Sigmoid colon (tissue), 7 donors: ENCODE results near the gene SUV39H2. TPM values are rescaled to one million over a fixed set of nuclear protein-coding genes. Genes with fewer than 3 reads are reported as not detected.
"Not testable (repeated sequence)": the region's sequence is repeated elsewhere in the genome, so short reads cannot be mapped to it uniquely, and the experiment has no call there.

Experiments used
- DNase-seq: peaks from one replicate; pipeline ENCODE4 v3.0.0-alpha.2; 2019
- H3K27ac ChIP-seq, 4 donors: fragments of 200-600 bp; sonication (generic); one replicate each; pipeline ENCODE4 v1.5.1; 2016 to 2019; ENCODE audit warnings: mild to moderate bottlenecking in 1 of 4
- H3K27me3 ChIP-seq, 3 donors: fragments of 200-600 bp; sonication (generic); one replicate each; pipeline ENCODE4 v1.5.1; 2019; ENCODE audit warnings: mild to moderate bottlenecking in 1 of 3
- H3K36me3 ChIP-seq, 4 donors: fragments of 200-600 bp; sonication (generic); one replicate each; pipeline ENCODE4 v1.5.1; 2016 to 2019
- H3K4me1 ChIP-seq, 4 donors: fragments of 200-600 bp; sonication (generic); one replicate each; pipeline ENCODE4 v1.5.1; 2017 to 2019
- H3K4me3 ChIP-seq, 4 donors: fragments of 200-600 bp; sonication (generic); one replicate each; pipeline ENCODE4 v1.5.1; 2017 to 2019; ENCODE audit warnings: mild to moderate bottlenecking in 2 of 4, moderate library complexity in 1 of 4
- H3K9me3 ChIP-seq, 4 donors: fragments of 200-600 bp in 3 of 4; sonication (generic) in 3 of 4; one replicate each; pipeline versions ENCODE4 v1.5.1 to v1.6.1; 2013 to 2019
- EP300 ChIP-seq, 4 donors: sonication (generic); formaldehyde crosslinking; IDR thresholded peaks; one replicate each; pipeline ENCODE4 v1.6.1; 2017; ENCODE audit warnings: antibody characterized with exemption in 4 of 4
- POLR2A ChIP-seq, 2 donors: fragments of 450-650 bp; IDR thresholded peaks; one replicate each; pipeline ENCODE4 v1.6.1; 2016; ENCODE audit warnings: antibody characterized with exemption in 2 of 2, mild to moderate bottlenecking in 2 of 2, moderate library complexity in 2 of 2
- POLR2AphosphoS5 ChIP-seq, 4 donors: sonication (generic); formaldehyde crosslinking; IDR thresholded peaks; one replicate each; pipeline ENCODE4 v1.6.1; 2017; ENCODE audit warnings: antibody characterized with exemption in 4 of 4
- whole genome bisulfite sequencing, 2 donors: extraction: QIAGEN DNeasy Blood & Tissue Kit; methylation state at CpG; one replicate each; pipeline ENCODE4 v1.1.7; 2013; 5-methylcytosine and 5-hydroxymethylcytosine counted together
- intact Hi-C: fragments of 100-400 bp; cut with DNase I; formaldehyde crosslinking; loops from one replicate; pipeline ENCODE4 v1.15.1; 2023
- polyA plus RNA-seq, 3 donors: library from polyadenylated mRNA; stranded (reverse); fragments of 200-250 nt; gene quantifications; one replicate each; pipeline ENCODE4 v1.2.3, GENCODE V29; 2013
- total RNA-seq, 4 donors: library from RNA; depleted of rRNA; stranded (reverse); fragments of >200 nt; gene quantifications; one replicate each; pipeline ENCODE4 v1.1.0, GENCODE V29; 2016
- TF ChIP-seq, protein P1 (sequence below), 4 experiments: fragments of 450-650 bp in 3 of 4; fragments of 200-600 bp in 1 of 4; IDR thresholded peaks; one replicate each; pipeline ENCODE4 v1.5.1; 2016 to 2019; ENCODE audit warnings: antibody characterized with exemption in 4 of 4, mild to moderate bottlenecking in 3 of 4, moderate library complexity in 2 of 4
- donor health status: healthy with polysubstance abuse.
- donor health status: Bipolar disorder and iron deficiency.
- donor health status: healthy.

The SUV39H2 gene
- total and polyA plus RNA-seq, 7 donors = 3.9 to 6.4 (median 4.7) TPM

DNA sequence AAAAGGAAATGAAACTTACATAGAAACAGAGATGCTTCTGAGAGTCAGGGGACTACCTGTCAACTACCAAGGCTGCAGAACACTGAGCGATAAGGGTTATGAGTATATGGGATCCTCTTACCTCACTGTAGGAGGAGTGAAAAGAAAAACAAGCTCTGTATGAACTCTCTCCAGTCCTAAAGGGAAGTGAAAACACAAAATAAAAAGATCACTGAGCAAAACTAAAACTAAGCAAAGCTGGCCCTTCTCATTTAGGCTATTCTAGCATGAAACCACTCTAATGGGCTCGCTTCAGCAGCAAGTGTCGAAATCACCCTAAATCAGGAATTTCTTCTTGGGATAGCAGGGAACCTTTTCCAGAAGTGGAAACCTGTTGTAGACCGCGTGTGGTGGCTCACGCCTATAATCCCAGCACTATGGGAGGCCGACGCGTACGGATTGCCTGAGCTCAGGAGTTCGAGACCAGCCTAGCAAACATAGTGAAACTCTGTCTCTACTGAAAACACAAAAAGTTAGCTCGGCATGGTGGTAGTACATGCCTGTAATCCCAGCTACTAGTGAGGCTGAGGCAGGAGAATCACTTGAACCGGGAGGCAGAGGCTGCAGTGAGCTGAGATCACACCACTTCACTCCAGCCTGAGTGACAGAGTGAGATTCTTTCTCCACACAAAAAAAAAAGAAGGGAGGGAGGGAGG lies 48.2 kb downstream of the SUV39H2 start:
- 85 to 90% methylated on average over 13 of the region's 13 CpGs for WGBS, 2 donors
- Histone ChIP-seq H3K36me3 (peaks cover 0 to 100% (median 43%) of the 10 kb centered on the region in 4 donors), H3K4me1 (no peaks in the 10 kb centered on the region), H3K9me3 (no peaks in the 10 kb centered on the region), H3K27me3 (no peaks in the 10 kb centered on the region), H3K27ac (no peak overlapping the region), H3K4me3 (no peak overlapping the region)
- intact Hi-C loops = no loop called here
- TF ChIP-seq EP300 (IDR thresholded peaks at IDR 0.05) (no peak), POLR2AphosphoS5 (IDR thresholded peaks at IDR 0.05) (no peak), POLR2A (IDR thresholded peaks at IDR 0.05) (no peak)
- TF ChIP-seq, protein P1, sequence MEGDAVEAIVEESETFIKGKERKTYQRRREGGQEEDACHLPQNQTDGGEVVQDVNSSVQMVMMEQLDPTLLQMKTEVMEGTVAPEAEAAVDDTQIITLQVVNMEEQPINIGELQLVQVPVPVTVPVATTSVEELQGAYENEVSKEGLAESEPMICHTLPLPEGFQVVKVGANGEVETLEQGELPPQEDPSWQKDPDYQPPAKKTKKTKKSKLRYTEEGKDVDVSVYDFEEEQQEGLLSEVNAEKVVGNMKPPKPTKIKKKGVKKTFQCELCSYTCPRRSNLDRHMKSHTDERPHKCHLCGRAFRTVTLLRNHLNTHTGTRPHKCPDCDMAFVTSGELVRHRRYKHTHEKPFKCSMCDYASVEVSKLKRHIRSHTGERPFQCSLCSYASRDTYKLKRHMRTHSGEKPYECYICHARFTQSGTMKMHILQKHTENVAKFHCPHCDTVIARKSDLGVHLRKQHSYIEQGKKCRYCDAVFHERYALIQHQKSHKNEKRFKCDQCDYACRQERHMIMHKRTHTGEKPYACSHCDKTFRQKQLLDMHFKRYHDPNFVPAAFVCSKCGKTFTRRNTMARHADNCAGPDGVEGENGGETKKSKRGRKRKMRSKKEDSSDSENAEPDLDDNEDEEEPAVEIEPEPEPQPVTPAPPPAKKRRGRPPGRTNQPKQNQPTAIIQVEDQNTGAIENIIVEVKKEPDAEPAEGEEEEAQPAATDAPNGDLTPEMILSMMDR (IDR thresholded peaks at IDR 0.05) = no peak
- DNase-seq = no peak

DNA sequence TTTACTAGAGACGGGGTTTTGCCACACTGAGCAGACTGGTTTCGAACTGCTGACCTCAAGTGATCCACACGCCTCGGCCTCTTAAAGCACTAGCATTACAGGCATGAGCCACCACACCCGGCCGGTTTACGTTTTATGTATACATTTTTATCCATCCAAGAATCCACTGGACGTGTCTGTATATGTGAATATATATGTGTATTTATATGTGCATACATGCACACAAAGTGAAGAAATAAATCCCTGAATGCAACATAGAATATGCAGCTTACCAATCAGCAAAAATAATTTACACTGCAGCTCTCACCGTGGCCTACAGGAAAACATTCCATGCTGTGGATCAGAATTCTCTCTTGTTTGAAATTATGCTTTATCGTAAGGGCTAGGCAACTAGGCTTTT lies 51.9 kb downstream of the SUV39H2 start:
- Histone ChIP-seq H3K27me3 (no peaks in the 10 kb centered on the region), H3K36me3 (peaks cover 3 to 100% (median 49%) of the 10 kb centered on the region in 4 donors), H3K4me3 (no peak overlapping the region), H3K27ac (no peak overlapping the region), H3K9me3 (no peaks in the 10 kb centered on the region), H3K4me1 (no peaks in the 10 kb centered on the region)
- 95 to 97% methylated on average over 10 of the region's 10 CpGs for WGBS, 2 donors
- DNase-seq = no peak
- intact Hi-C loops = no loop called here
- no peak for TF ChIP-seq EP300 (IDR thresholded peaks at IDR 0.05)
- no peak for TF ChIP-seq POLR2A (IDR thresholded peaks at IDR 0.05)
- TF ChIP-seq, protein P1 (IDR thresholded peaks at IDR 0.05) = no peak
- TF ChIP-seq POLR2AphosphoS5 (IDR thresholded peaks at IDR 0.05) = no peak

DNA sequence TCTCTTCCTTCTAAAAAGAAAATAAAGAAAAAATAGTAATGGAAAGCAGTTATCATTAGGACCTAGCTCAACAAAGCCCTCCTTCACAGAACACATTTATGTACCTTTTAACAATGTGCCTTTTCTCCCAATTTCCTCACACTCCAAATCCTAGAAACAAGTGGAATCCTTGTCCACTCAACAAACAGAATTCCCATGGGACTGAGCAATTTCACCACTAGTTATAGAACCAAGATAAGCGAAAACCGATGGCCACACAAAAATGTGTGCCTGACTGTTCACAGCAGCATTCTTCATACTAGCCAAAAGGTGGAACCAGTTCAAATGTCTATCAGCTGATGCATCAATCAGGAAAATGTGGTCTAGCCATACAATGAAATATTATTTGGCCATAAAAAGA lies 57.9 kb downstream of the SUV39H2 start:
- Histone ChIP-seq H3K36me3 (peaks cover 3 to 56% (median 32%) of the 10 kb centered on the region in 4 donors), H3K27me3 (no peaks in the 10 kb centered on the region)
- WGBS, 2 donors = 95% methylated on average over 2 of the region's 2 CpGs

DNA sequence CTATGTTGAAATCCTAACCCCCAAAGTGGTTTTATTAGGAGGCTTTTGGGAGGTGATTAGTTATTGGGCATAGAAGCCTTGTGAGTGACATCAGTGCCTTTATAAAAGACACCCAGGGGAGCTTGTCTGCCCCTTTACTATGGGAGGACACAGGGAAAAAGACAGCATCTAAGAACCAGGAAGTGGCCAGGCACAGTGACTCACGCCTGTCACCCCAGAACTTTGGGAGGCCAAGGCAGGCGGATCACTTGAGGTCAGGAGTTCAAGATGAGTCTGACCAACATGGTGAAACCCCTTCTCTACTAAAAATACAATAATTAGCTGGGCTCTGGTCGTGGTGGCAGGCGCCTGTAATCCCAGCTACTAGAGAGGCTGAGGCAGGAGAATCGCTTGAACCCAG lies 60.3 kb downstream of the SUV39H2 start:
- H3K4me3 ChIP-seq, H3K9me3 ChIP-seq, DNase-seq, intact Hi-C loops, H3K27me3 ChIP-seq, H3K4me1 ChIP-seq, H3K27ac ChIP-seq: not testable (repeated sequence)
- 68 to 83% methylated on average over 4 of the region's 5 CpGs for WGBS, 2 donors
- H3K36me3 ChIP-seq = peaks cover 0 to 52% (median 19%) of the 10 kb centered on the region in 4 donors

More for the DNA sequence above, 57.9 kb downstream of the SUV39H2 start:
- TF ChIP-seq POLR2A (IDR thresholded peaks at IDR 0.05) (no peak), POLR2AphosphoS5 (IDR thresholded peaks at IDR 0.05) (no peak), EP300 (IDR thresholded peaks at IDR 0.05) (no peak)
- TF ChIP-seq, protein P1 (IDR thresholded peaks at IDR 0.05) = no peak
- H3K4me1 ChIP-seq = no peaks in the 10 kb centered on the region
- no peak for DNase-seq
- intact Hi-C loops = no loop called here
- no peak overlapping the region for H3K4me3 ChIP-seq
- no peaks in the 10 kb centered on the region for H3K9me3 ChIP-seq
- H3K27ac ChIP-seq = no peak overlapping the region

DNA sequence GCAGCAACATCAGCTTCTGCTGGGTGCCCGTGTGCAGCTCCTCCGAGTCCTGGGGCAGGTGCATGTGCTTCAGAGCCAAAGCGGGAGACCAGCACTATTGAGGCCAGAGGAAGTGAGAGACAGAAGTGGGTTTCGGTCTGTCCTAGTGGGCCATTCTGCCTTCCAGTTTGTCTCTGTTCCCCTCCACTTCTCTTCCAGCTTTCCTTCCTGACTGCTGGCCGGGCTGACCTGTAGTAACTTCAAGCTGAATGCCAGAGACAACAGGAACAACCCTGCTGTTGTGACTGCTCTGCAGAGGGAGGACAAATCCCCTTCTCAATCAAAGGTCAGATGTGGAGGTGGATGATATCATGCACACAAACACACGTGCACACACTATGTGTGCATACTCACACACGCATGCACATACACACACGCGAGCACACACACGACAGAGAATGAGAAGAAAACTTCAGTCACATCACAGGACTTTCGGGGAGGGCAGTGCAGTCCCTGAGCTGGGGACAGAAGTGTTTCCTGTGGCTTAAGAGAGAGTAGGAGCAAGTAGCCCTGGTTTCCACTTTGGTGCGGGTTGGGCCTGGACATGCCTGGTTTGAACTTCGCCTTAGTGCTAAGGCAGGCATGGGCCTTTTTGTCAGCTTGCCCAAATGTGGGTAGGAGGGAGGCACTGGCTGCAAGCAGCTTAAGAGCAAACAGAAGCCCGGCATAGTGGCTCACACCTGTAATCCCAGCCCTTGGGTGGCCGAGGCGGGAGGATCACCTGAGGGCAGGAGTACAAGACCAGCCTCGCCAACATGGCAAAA lies 63.7 kb downstream of the SUV39H2 start:
- DNase-seq, H3K27ac ChIP-seq, H3K27me3 ChIP-seq, intact Hi-C loops, H3K4me3 ChIP-seq, H3K9me3 ChIP-seq, H3K4me1 ChIP-seq: not testable (repeated sequence)
- 87 to 92% methylated on average over 17 of the region's 17 CpGs for WGBS, 2 donors
- H3K36me3 ChIP-seq = peaks cover 0 to 49% (median 13%) of the 10 kb centered on the region in 4 donors

DNA sequence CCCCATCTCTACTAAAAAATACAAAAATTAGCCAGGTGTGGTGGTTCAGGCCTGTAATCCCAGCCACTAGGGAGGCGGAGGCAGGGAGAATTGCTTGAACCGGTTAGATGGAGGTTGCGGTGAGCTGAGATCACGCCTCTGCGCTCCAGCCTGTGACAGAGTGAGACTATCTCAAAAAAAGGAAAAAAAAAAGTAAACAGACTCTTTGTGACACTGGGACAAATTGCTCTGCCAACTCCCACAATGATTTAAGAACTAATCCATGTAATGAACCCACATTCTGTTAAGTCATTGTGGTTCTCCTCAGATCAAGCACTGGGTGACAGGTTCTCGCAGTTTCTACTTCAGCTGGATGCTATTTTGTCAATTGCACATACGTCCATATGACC lies 64.3 kb downstream of the SUV39H2 start:
- 96 to 99% methylated on average over 7 of the region's 7 CpGs for WGBS, 2 donors
- H3K27ac ChIP-seq, DNase-seq, H3K4me1 ChIP-seq, H3K27me3 ChIP-seq, H3K4me3 ChIP-seq, intact Hi-C loops, H3K9me3 ChIP-seq: not testable (repeated sequence)
- peaks cover 0 to 55% (median 18%) of the 10 kb centered on the region in 4 donors for H3K36me3 ChIP-seq
